ENCODE results near the gene ADGRG6. TPM values are rescaled to one million over a fixed set of nuclear protein-coding genes. Genes with fewer than 3 reads are reported as not detected.

Gene ADGRG6
- total and polyA plus RNA-seq, 2 donors (not counting 1 experiment from before 2014, with no cell fraction given): 0.03 TPM; not detected in 1

GRCh38 chr6:142326540-142326939, 24.7 kb downstream of the ADGRG6 start:
- ChIA-PET CTCF (no interaction called here), POLR2A (no interaction called here)
- ATAC-seq (ENCODE audit: low read depth) (no peak), DNase-seq (no peak)
- no peaks in the 10 kb centered on the region for H3K4me1 ChIP-seq (ENCODE audit: control insufficient read depth in 2 of 2, insufficient read depth in 2 of 2, low read length in 2 of 2)
- no peaks in the 10 kb centered on the region for H3K79me2 ChIP-seq (ENCODE audit: control insufficient read depth, insufficient read depth, low read length)
- H3K4me1 Mint-ChIP-seq: no peaks in the 10 kb centered on the region
- no peaks in the 10 kb centered on the region for H3K27me3 ChIP-seq (replicated peaks in 1 of 4; ENCODE audit: control extremely low read depth in 1 of 4, control insufficient read depth in 3 of 4, insufficient read depth in 4 of 4, low read length in 3 of 4)
- intact Hi-C loops (cut with micrococcal nuclease): no loop called here
- no peaks in the 10 kb centered on the region for H4K20me1 ChIP-seq (ENCODE audit: control insufficient read depth, insufficient read depth, low read length, poor library complexity, severe bottlenecking)
- H3K4me3 ChIP-seq (ENCODE audit: control extremely low read depth in 1 of 5, extremely low read depth in 1 of 5, insufficient read depth in 1 of 5, low read depth in 2 of 5, low read length in 4 of 5): no peak overlapping the region
- H3K9ac ChIP-seq (ENCODE audit: low read length): no peak overlapping the region
- H2AFZ ChIP-seq (ENCODE audit: insufficient read depth, low read depth, low read length, poor library complexity, severe bottlenecking): no peak overlapping the region
- H3K9me3 Mint-ChIP-seq (ENCODE audit: insufficient read depth): no peaks in the 10 kb centered on the region
- 100% methylated on average over 1 of the region's 1 CpG for WGBS (ENCODE audit: insufficient coverage)
- no peaks in the 10 kb centered on the region for H3K27me3 Mint-ChIP-seq
- no peaks in the 10 kb centered on the region for H3K36me3 ChIP-seq (replicated peaks in 1 of 2; ENCODE audit: control extremely low read depth in 1 of 2, control insufficient read depth in 1 of 2, extremely low read depth in 1 of 2, insufficient read depth in 2 of 2, low read length in 1 of 2)
- no peak overlapping the region for H3K27ac ChIP-seq (ENCODE audit: low read length in 2 of 2)
- no peak overlapping the region for H3K27ac Mint-ChIP-seq
- no peaks in the 10 kb centered on the region for H3K9me3 ChIP-seq (ENCODE audit: control extremely low read depth in 1 of 3, control insufficient read depth in 2 of 3, insufficient read depth in 1 of 3, low read length in 2 of 3)
- H3K4me3 Mint-ChIP-seq: no peak overlapping the region
- TF ChIP-seq EZH2 (IDR thresholded peaks at IDR 0.05; ENCODE audit: borderline replicate concordance, insufficient read depth, low read depth, low read length, poor library complexity, severe bottlenecking): no peak
- no peak for TF ChIP-seq CTCF (IDR thresholded peaks at IDR 0.05)
- H3K4me2 ChIP-seq (replicated peaks; ENCODE audit: low read depth, low read length, poor library complexity, severe bottlenecking): no peak overlapping the region

GRCh38 chr6:142328070-142328469, 26.3 kb downstream of the ADGRG6 start:
- no peak overlapping the region for H2AFZ ChIP-seq (ENCODE audit: insufficient read depth, low read depth, low read length, poor library complexity, severe bottlenecking)
- Mint-ChIP-seq H3K4me3 (no peak overlapping the region), H3K4me1 (no peaks in the 10 kb centered on the region), H3K9me3 (ENCODE audit: insufficient read depth) (no peaks in the 10 kb centered on the region), H3K27me3 (no peaks in the 10 kb centered on the region), H3K27ac (no peak overlapping the region)
- no peaks in the 10 kb centered on the region for H3K27me3 ChIP-seq (replicated peaks in 1 of 4; ENCODE audit: control extremely low read depth in 1 of 4, control insufficient read depth in 3 of 4, insufficient read depth in 4 of 4, low read length in 3 of 4)
- no peak overlapping the region for H3K27ac ChIP-seq (ENCODE audit: low read length in 2 of 2)
- ATAC-seq (ENCODE audit: low read depth) (no peak), DNase-seq (no peak)
- ChIA-PET CTCF (no interaction called here), POLR2A (no interaction called here)
- no peaks in the 10 kb centered on the region for H3K36me3 ChIP-seq (replicated peaks in 1 of 2; ENCODE audit: control extremely low read depth in 1 of 2, control insufficient read depth in 1 of 2, extremely low read depth in 1 of 2, insufficient read depth in 2 of 2, low read length in 1 of 2)
- no peak for TF ChIP-seq CTCF (IDR thresholded peaks at IDR 0.05)
- TF ChIP-seq EZH2 (IDR thresholded peaks at IDR 0.05; ENCODE audit: borderline replicate concordance, insufficient read depth, low read depth, low read length, poor library complexity, severe bottlenecking): no peak
- 100% methylated on average over 1 of the region's 2 CpGs for WGBS (ENCODE audit: insufficient coverage)
- no peaks in the 10 kb centered on the region for H3K4me1 ChIP-seq (ENCODE audit: control insufficient read depth in 2 of 2, insufficient read depth in 2 of 2, low read length in 2 of 2)
- intact Hi-C loops (cut with micrococcal nuclease): no loop called here
- no peak overlapping the region for H3K4me3 ChIP-seq (ENCODE audit: control extremely low read depth in 1 of 5, extremely low read depth in 1 of 5, insufficient read depth in 1 of 5, low read depth in 2 of 5, low read length in 4 of 5)
- no peaks in the 10 kb centered on the region for H3K79me2 ChIP-seq (ENCODE audit: control insufficient read depth, insufficient read depth, low read length)
- no peak overlapping the region for H3K9ac ChIP-seq (ENCODE audit: low read length)
- no peaks in the 10 kb centered on the region for H3K9me3 ChIP-seq (ENCODE audit: control extremely low read depth in 1 of 3, control insufficient read depth in 2 of 3, insufficient read depth in 1 of 3, low read length in 2 of 3)
- no peak overlapping the region for H3K4me2 ChIP-seq (replicated peaks; ENCODE audit: low read depth, low read length, poor library complexity, severe bottlenecking)
- H4K20me1 ChIP-seq (ENCODE audit: control insufficient read depth, insufficient read depth, low read length, poor library complexity, severe bottlenecking): no peaks in the 10 kb centered on the region

All from B cell (primary cell).